Measurements from ENCODE around the gene GRIA4.

Gene GRIA4

DNA sequence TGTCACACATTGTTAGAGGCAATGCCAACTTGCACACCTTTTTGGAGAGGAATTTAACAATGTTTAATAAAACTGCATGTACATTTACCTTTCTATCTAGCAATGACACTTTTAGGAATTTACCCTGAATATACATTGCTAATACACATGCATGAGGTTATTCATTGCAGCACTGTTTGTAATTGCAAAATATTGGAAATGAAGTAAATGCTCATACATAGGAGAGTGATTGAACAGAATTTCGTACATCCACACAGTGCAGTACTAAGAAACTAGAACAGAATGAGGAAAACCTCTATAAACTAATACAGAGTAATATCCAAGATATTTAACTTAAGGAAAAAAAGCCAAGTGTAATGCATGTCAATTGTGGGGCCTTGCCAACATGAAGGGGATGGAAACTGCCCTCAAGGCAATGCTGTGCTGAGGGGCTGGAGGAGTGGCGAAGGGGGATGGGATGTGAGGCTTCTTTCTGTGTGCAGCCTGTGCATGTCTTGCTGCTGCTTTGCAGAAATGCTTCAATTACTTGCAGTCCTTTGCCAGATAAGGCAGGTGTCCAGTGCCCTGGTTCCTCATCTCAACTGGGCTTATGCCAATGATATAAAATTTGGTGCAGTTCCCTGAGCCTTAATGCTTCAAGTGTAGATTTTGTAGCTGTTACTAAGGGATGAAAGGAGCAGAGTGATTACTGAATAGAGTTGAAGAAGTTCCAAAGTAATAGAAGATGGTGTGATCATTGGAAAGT, 96.1 kb downstream of the GRIA4 start:
- TF ChIP-seq, protein P1, sequence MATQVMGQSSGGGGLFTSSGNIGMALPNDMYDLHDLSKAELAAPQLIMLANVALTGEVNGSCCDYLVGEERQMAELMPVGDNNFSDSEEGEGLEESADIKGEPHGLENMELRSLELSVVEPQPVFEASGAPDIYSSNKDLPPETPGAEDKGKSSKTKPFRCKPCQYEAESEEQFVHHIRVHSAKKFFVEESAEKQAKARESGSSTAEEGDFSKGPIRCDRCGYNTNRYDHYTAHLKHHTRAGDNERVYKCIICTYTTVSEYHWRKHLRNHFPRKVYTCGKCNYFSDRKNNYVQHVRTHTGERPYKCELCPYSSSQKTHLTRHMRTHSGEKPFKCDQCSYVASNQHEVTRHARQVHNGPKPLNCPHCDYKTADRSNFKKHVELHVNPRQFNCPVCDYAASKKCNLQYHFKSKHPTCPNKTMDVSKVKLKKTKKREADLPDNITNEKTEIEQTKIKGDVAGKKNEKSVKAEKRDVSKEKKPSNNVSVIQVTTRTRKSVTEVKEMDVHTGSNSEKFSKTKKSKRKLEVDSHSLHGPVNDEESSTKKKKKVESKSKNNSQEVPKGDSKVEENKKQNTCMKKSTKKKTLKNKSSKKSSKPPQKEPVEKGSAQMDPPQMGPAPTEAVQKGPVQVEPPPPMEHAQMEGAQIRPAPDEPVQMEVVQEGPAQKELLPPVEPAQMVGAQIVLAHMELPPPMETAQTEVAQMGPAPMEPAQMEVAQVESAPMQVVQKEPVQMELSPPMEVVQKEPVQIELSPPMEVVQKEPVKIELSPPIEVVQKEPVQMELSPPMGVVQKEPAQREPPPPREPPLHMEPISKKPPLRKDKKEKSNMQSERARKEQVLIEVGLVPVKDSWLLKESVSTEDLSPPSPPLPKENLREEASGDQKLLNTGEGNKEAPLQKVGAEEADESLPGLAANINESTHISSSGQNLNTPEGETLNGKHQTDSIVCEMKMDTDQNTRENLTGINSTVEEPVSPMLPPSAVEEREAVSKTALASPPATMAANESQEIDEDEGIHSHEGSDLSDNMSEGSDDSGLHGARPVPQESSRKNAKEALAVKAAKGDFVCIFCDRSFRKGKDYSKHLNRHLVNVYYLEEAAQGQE (IDR thresholded peaks at IDR 0.05; ENCODE audit: insufficient read depth in 1 of 2, low read depth in 2 of 2, low read length in 2 of 2), result no peak
- TF ChIP-seq TAF1 (IDR thresholded peaks at IDR 0.05; ENCODE audit: borderline replicate concordance, insufficient read depth, low read length) (no peak), FOXP2 (optimal IDR thresholded peaks at IDR 0.05; ENCODE audit: borderline replicate concordance, extremely low read depth, extremely low read length, insufficient read depth) (no peak), POLR2AphosphoS5 (IDR thresholded peaks at IDR 0.05; ENCODE audit: low read depth, low read length) (no peak), SIN3A (IDR thresholded peaks at IDR 0.05; ENCODE audit: borderline replicate concordance, insufficient read depth, low read length) (no peak)

DNA sequence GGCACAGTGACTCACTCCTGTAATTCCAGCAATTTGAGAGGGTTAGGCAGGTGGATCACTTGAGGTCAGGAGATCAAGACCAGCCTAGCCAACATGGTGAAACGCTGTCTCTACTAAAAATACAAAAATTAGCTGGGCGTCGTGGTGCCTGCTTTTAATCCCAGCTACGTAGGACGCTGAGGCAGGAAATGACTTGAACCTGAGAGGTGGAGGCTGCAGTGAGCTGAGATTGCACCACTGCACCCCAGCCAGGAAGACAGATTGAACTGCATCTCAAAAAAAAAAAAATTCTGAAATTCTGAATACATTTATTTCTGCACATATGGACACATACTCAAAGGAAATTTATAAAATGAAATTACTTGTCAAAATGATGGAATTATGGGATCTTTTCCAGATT, 103.2 kb downstream of the GRIA4 start:
- TF ChIP-seq FOXP2 (optimal IDR thresholded peaks at IDR 0.05; ENCODE audit: borderline replicate concordance, extremely low read depth, extremely low read length, insufficient read depth) (no peak), TAF1 (IDR thresholded peaks at IDR 0.05; ENCODE audit: borderline replicate concordance, insufficient read depth, low read length) (no peak), SIN3A (IDR thresholded peaks at IDR 0.05; ENCODE audit: borderline replicate concordance, insufficient read depth, low read length) (no peak), POLR2AphosphoS5 (IDR thresholded peaks at IDR 0.05; ENCODE audit: low read depth, low read length) (no peak)
- TF ChIP-seq, protein P1 (IDR thresholded peaks at IDR 0.05; ENCODE audit: insufficient read depth in 1 of 2, low read depth in 2 of 2, low read length in 2 of 2), result no peak

DNA sequence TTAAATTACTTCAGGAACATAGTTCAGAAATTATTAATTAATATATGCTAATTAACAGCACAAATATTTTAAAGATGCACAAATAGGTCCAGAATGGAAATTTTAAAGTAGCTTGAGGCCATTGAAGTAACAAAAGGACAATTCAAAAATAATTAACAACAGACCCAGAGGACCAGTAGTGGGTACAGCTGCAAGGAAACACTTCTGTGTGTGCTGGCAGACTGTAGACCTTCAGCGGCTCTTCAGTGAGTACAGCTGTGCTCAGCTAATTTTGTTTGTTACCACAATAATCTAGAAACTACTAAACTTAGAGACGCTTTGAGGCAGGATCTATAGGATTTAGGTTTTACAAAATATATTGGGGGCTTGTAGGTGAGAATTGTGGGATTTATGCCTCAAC, 103.8 kb downstream of the GRIA4 start:
- TF ChIP-seq POLR2AphosphoS5 (IDR thresholded peaks at IDR 0.05; ENCODE audit: low read depth, low read length) (no peak), FOXP2 (optimal IDR thresholded peaks at IDR 0.05; ENCODE audit: borderline replicate concordance, extremely low read depth, extremely low read length, insufficient read depth) (no peak), TAF1 (IDR thresholded peaks at IDR 0.05; ENCODE audit: borderline replicate concordance, insufficient read depth, low read length) (no peak), SIN3A (IDR thresholded peaks at IDR 0.05; ENCODE audit: borderline replicate concordance, insufficient read depth, low read length) (no peak)
- TF ChIP-seq, protein P1 (IDR thresholded peaks at IDR 0.05; ENCODE audit: insufficient read depth in 1 of 2, low read depth in 2 of 2, low read length in 2 of 2), result no peak

DNA sequence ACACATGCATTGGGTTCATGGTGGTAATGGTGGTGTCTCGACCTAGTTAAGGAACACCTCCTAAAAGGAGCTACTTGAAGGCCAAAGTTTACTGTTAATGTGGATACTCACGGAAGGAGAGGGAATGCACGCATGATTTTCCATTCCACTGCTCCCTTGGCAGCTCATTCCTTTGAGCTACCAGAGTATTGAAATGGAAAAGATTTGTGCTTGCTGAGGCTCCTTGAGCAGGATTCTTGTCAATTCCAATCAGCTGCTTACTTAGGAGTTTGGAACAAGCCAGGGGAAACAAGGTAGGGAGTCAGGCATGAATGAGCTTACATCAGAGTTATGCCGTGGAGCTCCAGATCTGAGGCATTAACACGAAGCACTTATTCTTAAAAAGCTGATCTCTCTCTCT, 108.8 kb downstream of the GRIA4 start:
- no peak for TF ChIP-seq POLR2AphosphoS5 (IDR thresholded peaks at IDR 0.05; ENCODE audit: low read depth, low read length)
- TF ChIP-seq SIN3A (IDR thresholded peaks at IDR 0.05; ENCODE audit: borderline replicate concordance, insufficient read depth, low read length), result no peak
- TF ChIP-seq TAF1 (IDR thresholded peaks at IDR 0.05; ENCODE audit: borderline replicate concordance, insufficient read depth, low read length), result no peak
- TF ChIP-seq, protein P1 (IDR thresholded peaks at IDR 0.05; ENCODE audit: insufficient read depth in 1 of 2, low read depth in 2 of 2, low read length in 2 of 2), result no peak
- TF ChIP-seq FOXP2 (optimal IDR thresholded peaks at IDR 0.05; ENCODE audit: borderline replicate concordance, extremely low read depth, extremely low read length, insufficient read depth), result no peak

Measured in PFSK-1 (cell line).